GM12878 (cell line): Measurements from ENCODE around the gene DNMT1. TPM values are rescaled to one million over a fixed set of nuclear protein-coding genes. Genes with fewer than 3 reads are reported as not detected.

Source experiments
- CEBPB ChIP-seq, 2 experiments: fragments of 150-350 bp in 1 of 2; IDR thresholded peaks; 2 replicates each; pipeline ENCODE4 v1.6.1; 2012 to 2014; ENCODE audit warnings: low read depth in 2 of 2, low read length in 2 of 2, borderline replicate concordance in 1 of 2, inconsistent platforms in 1 of 2
- CHD2 ChIP-seq: IDR thresholded peaks from 2 replicates; pipeline ENCODE4 v1.6.1; 2011; ENCODE audit warnings: low read depth, low read length, improper control_type of control experiment, borderline replicate concordance
- FOXM1 ChIP-seq: IDR thresholded peaks from 2 replicates; pipeline ENCODE4 v1.6.1; 2012; ENCODE audit warnings: low read depth, mild to moderate bottlenecking, inconsistent platforms, low read length, moderate library complexity
- GATAD2B ChIP-seq: fragments of 450-650 bp; conservative IDR thresholded peaks from 2 replicates; pipeline ENCODE4 v1.6.1; 2017; ENCODE audit warnings: low read depth, mild to moderate bottlenecking, moderate library complexity
- MYC ChIP-seq: IDR thresholded peaks from 2 replicates; pipeline ENCODE4 v1.6.1; 2011; ENCODE audit warnings: mild to moderate bottlenecking, low read length, moderate library complexity, inconsistent platforms; ENCODE audit not compliant: insufficient read depth, insufficient replicate concordance, insufficient read length, severe bottlenecking
- NR2C2 ChIP-seq: IDR thresholded peaks from 2 replicates; pipeline ENCODE4 v1.6.1; 2011; ENCODE audit warnings: borderline replicate concordance, low read depth; ENCODE audit not compliant: control insufficient read depth, insufficient read length
- PML ChIP-seq: IDR thresholded peaks from 2 replicates; pipeline ENCODE4 v1.6.1; 2012; ENCODE audit warnings: low read length, inconsistent platforms
- POLR2AphosphoS2 ChIP-seq: IDR thresholded peaks from 2 replicates; pipeline ENCODE4 v1.6.1; 2011; ENCODE audit warnings: low read depth, mild to moderate bottlenecking, low read length, improper control_type of control experiment, moderate library complexity
- RFX5 ChIP-seq: IDR thresholded peaks from 2 replicates; pipeline ENCODE4 v1.6.1; 2011; ENCODE audit warnings: low read depth, low read length, improper control_type of control experiment
- SUPT20H ChIP-seq: IDR thresholded peaks from 2 replicates; pipeline ENCODE4 v1.6.1; 2011; ENCODE audit warnings: low read depth, mild to moderate bottlenecking, low read length, moderate library complexity, borderline replicate concordance; ENCODE audit not compliant: control insufficient read depth
- SUZ12 ChIP-seq: fragments of 200-600 bp; sonication (generic); IDR thresholded peaks from one replicate; pipeline ENCODE4 v1.6.1; 2018; ENCODE audit warnings: antibody characterized with exemption, mild to moderate bottlenecking; ENCODE audit not compliant: unreplicated experiment
- polyA plus RNA-seq, 11 experiments: library from polyadenylated mRNA; depleted of rRNA in 4 of 11; unstranded in 6 of 11; stranded (reverse) in 5 of 11; fragments of >200 nt; fragmentation: Nextera tagmentation in 4 of 11; fragmentation: Illumina TruSeq in 1 of 11; extraction: Ambion mirVana in 4 of 11; extraction: Trizol in 1 of 11; gene quantifications; 1 replicate in 1 of 11; 2 replicates in 10 of 11; pipeline versions ENCODE4 v1.2.1 to v1.2.3, GENCODE V29; 2011 to 2016; ENCODE audit warnings: inconsistent platforms in 2 of 11, missing spikeins in 2 of 11, low read depth in 1 of 11
- total RNA-seq, 4 experiments: library from RNA; depleted of rRNA in 3 of 4; stranded (reverse); fragments of >200 nt in 3 of 4; fragmentation: Illumina TruSeq in 1 of 4; extraction: Trizol in 1 of 4; gene quantifications; 2 replicates each; pipeline versions ENCODE4 v1.2.1 to v1.2.3, GENCODE V29; 2013 to 2021

DNMT1 gene
- total and polyA plus RNA-seq, 10 of the 15 experiments (the other 5 are each of a cell fraction or from before 2014, with no cell fraction given): 70.0 to 290 (median 133) TPM

- TF ChIP-seq RFX5: no peak
- TF ChIP-seq MYC: no peak
- no peak; the same call in 1 of the 2 replicates for TF ChIP-seq POLR2AphosphoS2
- peak; percentile 88; the same call in 1 of the 2 replicates for TF ChIP-seq FOXM1
- TF ChIP-seq NR2C2: no peak
- peak; percentile 81; the same call in 1 of the 2 replicates for TF ChIP-seq PML
- TF ChIP-seq GATAD2B: peak; percentile 100
- TF ChIP-seq CHD2: peak; percentile 82; the same call in 1 of the 2 replicates
- no peak for TF ChIP-seq SUZ12
- no peak for TF ChIP-seq SUPT20H
- no peak for TF ChIP-seq CEBPB (IDR thresholded peaks at IDR 0.05; ENCODE audit: borderline replicate concordance in 1 of 2, low read depth in 2 of 2, low read length in 2 of 2)
- TF ChIP-seq, all 136 proteins: peak for 67
These were observed 89.9 kb downstream of the DNMT1 start (continued) for GRCh38 chr19:10104665-10105508.
